ENCODE measurements around the gene GCDH. TPM values are rescaled to one million over a fixed set of nuclear protein-coding genes. Genes with fewer than 3 reads are reported as not detected.

Gene GCDH
- total RNA-seq, 1 experiment from 2014 or later, result 53.2 TPM

GRCh38 chr19:12937093-12937926, 46.4 kb downstream of the GCDH start:
- Mint-ChIP-seq H3K27ac (peak overlapping the region; percentile 71 to 97 (median 97)), H3K4me1 (peaks cover 27 to 47% of the 10 kb centered on the region in 2 experiments), H3K9me3 (no peaks in the 10 kb centered on the region; a peak in 1 of 5 replicates), H3K27me3 (ENCODE audit: low read depth) (no peaks in the 10 kb centered on the region; the same call in 1 of the 2 replicates), H3K4me3 (peak overlapping the region; percentile 98 to 99), H3K36me3 (ENCODE audit: insufficient read depth in 1 of 3, low read depth in 3 of 3) (peaks cover 36 to 47% (median 39%) of the 10 kb centered on the region in 3 experiments)
- Histone ChIP-seq H3K56ac (ENCODE audit: insufficient read length, low read depth, low read length) (no peak overlapping the region), H3K27me3 (ENCODE audit: insufficient read depth, low read length) (no peaks in the 10 kb centered on the region), H4K5ac (ENCODE audit: insufficient read length, low read depth, low read length) (no peak overlapping the region), H3T11ph (ENCODE audit: low read length) (no peak overlapping the region), H2AFZ (ENCODE audit: low read length) (no peak overlapping the region), H3K14ac (ENCODE audit: insufficient read depth, low read length) (no peak overlapping the region), H2BK12ac (ENCODE audit: insufficient read length, low read depth, low read length) (no peak overlapping the region), H4K8ac (replicated peaks; ENCODE audit: insufficient read length, low read depth, low read length) (no peak overlapping the region), H4K20me1 (ENCODE audit: control insufficient read depth, insufficient read depth, insufficient read length) (no peaks in the 10 kb centered on the region), H3K79me1 (ENCODE audit: insufficient read depth, low read depth, low read length, poor library complexity, severe bottlenecking) (peaks cover 12% of the 10 kb centered on the region), H3K4ac (ENCODE audit: low read depth, low read length) (no peak overlapping the region), H2BK15ac (ENCODE audit: low read depth, low read length) (no peak overlapping the region), H3K23me2 (ENCODE audit: insufficient read length, low read depth, low read length, poor library complexity, severe bottlenecking) (peaks cover 11% of the 10 kb centered on the region), H2BK5ac (ENCODE audit: insufficient read length, low read length) (no peak overlapping the region), H2BK20ac (ENCODE audit: low read depth, low read length, poor library complexity, severe bottlenecking) (no peak overlapping the region), H3K23ac (ENCODE audit: insufficient read length, low read depth, low read length) (no peak overlapping the region), H2AK5ac (ENCODE audit: insufficient read length, low read length) (no peak overlapping the region), H3K27ac (ENCODE audit: insufficient read length, low read depth, low read length) (no peak overlapping the region), H3K9me3 (ENCODE audit: control insufficient read depth, low read depth, low read length) (no peaks in the 10 kb centered on the region), H3K4me2 (ENCODE audit: insufficient read depth, insufficient read length, low read length) (peak overlapping the region; percentile 30), H2BK120ac (ENCODE audit: low read depth, low read length, poor library complexity, severe bottlenecking) (peak overlapping the region; percentile 17), H3K4me1 (ENCODE audit: insufficient read depth, low read length) (no peaks in the 10 kb centered on the region; the same call in 1 of the 2 replicates), H3K18ac (ENCODE audit: insufficient read length, low read depth, low read length) (no peak overlapping the region), H3K9ac (ENCODE audit: extremely low read depth, insufficient read length, low read length) (no peak overlapping the region), H4K91ac (ENCODE audit: insufficient read length, low read depth, low read length) (no peak overlapping the region), H3K79me2 (ENCODE audit: insufficient read depth, low read length) (peaks cover 16% of the 10 kb centered on the region; the same call in 1 of the 2 replicates)
- TF ChIP-seq CTCF (conservative IDR thresholded peaks at IDR 0.05), result no peak
- peak; percentile 69 for DNase-seq
- no CpG with 5 or more reads among the region's 23 CpGs for WGBS (ENCODE audit: extremely low coverage, insufficient read length, low lambda C conversion rate)

Data from H9 (cell line).